ENCODE data around the gene DMAC1. TPM values are rescaled to one million over a fixed set of nuclear protein-coding genes. Genes with fewer than 3 reads are reported as not detected.

DMAC1 gene
- total RNA-seq, 2 donors from 2014 or later = 60.6 to 69.0 TPM

DNA sequence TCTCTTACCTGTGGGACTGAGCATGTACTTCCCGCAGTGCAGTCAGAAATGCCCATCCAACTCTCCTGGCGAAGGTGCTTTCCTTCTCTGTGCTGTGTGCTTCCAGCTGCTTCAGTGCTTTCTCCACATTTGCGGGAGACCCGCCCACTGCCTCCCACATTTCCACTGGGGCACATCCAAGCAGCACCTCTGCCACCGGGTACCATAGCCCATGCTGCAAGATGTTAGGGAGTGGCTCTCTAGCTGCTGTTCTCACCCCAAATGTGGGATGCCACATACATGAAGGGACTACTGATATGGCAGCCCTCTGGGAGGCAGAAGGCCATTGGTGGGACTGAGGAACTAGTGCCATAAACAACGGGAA lies 8.8 kb downstream of the DMAC1 start:
- no peaks in the 10 kb centered on the region for H3K27me3 Mint-ChIP-seq (ENCODE audit: insufficient read depth)
- Histone ChIP-seq H3K27ac (ENCODE audit: low read depth, low read length) (no peak overlapping the region), H3K9ac (ENCODE audit: extremely low read depth, low read length, poor library complexity, severe bottlenecking) (no peak overlapping the region), H3K4me3 (ENCODE audit: low read length) (no peak overlapping the region), H3K36me3 (ENCODE audit: control insufficient read depth, insufficient read depth, low read length) (peaks cover 12% of the 10 kb centered on the region), H3K27me3 (ENCODE audit: control insufficient read depth, insufficient read depth, low read length, poor library complexity, severe bottlenecking) (no peaks in the 10 kb centered on the region), H3K9me3 (ENCODE audit: control insufficient read depth, low read length) (no peaks in the 10 kb centered on the region), H3K4me1 (ENCODE audit: control insufficient read depth, insufficient read depth, low read length) (no peaks in the 10 kb centered on the region)
- TF ChIP-seq, protein P1, sequence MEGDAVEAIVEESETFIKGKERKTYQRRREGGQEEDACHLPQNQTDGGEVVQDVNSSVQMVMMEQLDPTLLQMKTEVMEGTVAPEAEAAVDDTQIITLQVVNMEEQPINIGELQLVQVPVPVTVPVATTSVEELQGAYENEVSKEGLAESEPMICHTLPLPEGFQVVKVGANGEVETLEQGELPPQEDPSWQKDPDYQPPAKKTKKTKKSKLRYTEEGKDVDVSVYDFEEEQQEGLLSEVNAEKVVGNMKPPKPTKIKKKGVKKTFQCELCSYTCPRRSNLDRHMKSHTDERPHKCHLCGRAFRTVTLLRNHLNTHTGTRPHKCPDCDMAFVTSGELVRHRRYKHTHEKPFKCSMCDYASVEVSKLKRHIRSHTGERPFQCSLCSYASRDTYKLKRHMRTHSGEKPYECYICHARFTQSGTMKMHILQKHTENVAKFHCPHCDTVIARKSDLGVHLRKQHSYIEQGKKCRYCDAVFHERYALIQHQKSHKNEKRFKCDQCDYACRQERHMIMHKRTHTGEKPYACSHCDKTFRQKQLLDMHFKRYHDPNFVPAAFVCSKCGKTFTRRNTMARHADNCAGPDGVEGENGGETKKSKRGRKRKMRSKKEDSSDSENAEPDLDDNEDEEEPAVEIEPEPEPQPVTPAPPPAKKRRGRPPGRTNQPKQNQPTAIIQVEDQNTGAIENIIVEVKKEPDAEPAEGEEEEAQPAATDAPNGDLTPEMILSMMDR (conservative IDR thresholded peaks at IDR 0.05) = no peak
- H3K4me3 Mint-ChIP-seq = no peak overlapping the region
- H3K27ac Mint-ChIP-seq = no peak overlapping the region
- no peak for DNase-seq
- peaks cover 6% of the 10 kb centered on the region for H3K36me3 Mint-ChIP-seq (ENCODE audit: low read depth)
- 95 to 100% methylated on average over 3 to 6 of the region's 6 CpGs for WGBS, 2 experiments (ENCODE audit: insufficient coverage in 1 of 2, insufficient read length in 1 of 2)
- no peaks in the 10 kb centered on the region for H3K9me3 Mint-ChIP-seq
- peaks cover 5% of the 10 kb centered on the region for H3K4me1 Mint-ChIP-seq

DNA sequence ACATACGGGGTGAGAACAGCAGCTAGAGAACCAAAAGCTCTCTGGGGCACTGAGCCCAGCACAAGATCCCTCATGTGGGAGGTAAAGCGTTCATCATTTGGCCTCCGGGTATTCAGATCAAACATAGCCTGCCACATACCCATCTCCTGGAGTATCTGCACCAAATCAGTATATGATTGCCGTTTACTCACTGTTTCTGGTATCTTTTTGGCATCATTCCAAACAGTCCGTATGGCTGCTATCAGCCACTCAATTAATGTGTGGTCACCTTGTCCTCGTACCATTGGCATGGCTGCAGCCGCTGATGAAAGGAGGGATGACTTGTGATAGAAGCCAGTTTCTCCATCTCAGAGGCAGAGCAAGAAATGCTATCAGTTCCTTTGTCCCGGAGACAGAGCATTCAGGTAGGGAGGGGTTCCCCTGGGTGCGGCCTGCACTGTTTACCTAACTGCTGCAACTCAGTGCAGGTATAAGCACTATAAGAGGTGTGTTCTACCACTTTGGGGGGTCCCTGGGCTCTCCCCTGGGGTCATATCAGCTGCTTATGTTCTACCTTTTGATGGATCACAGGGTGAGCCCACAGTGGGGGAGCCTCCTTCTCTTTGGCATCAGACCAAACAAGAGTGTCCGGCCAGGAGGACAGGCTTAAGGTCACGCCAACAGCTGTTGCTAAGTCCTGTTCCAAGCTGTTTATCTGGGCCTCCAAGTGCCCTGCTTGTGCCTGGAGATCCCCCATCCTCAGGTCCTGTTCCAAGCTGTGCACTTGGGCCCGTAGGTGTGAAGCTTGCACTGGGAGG lies 9.4 kb downstream of the DMAC1 start:
- peaks cover 5% of the 10 kb centered on the region for H3K27me3 Mint-ChIP-seq (ENCODE audit: insufficient read depth)
- 87 to 88% methylated on average over 9 to 12 of the region's 12 CpGs for WGBS, 2 experiments (ENCODE audit: insufficient coverage in 1 of 2, insufficient read length in 1 of 2)
- Histone ChIP-seq H3K36me3 (ENCODE audit: control insufficient read depth, insufficient read depth, low read length) (peaks cover 6% of the 10 kb centered on the region), H3K4me1 (ENCODE audit: control insufficient read depth, insufficient read depth, low read length) (no peaks in the 10 kb centered on the region), H3K9ac (ENCODE audit: extremely low read depth, low read length, poor library complexity, severe bottlenecking) (no peak overlapping the region), H3K27me3 (ENCODE audit: control insufficient read depth, insufficient read depth, low read length, poor library complexity, severe bottlenecking) (no peaks in the 10 kb centered on the region), H3K4me3 (ENCODE audit: low read length) (no peak overlapping the region), H3K9me3 (ENCODE audit: control insufficient read depth, low read length) (no peaks in the 10 kb centered on the region), H3K27ac (ENCODE audit: low read depth, low read length) (no peak overlapping the region)
- H3K27ac Mint-ChIP-seq = no peak overlapping the region
- no peak for DNase-seq
- H3K9me3 Mint-ChIP-seq = no peaks in the 10 kb centered on the region
- H3K4me3 Mint-ChIP-seq = no peak overlapping the region
- peaks cover 5% of the 10 kb centered on the region for H3K4me1 Mint-ChIP-seq
- peaks cover 6% of the 10 kb centered on the region for H3K36me3 Mint-ChIP-seq (ENCODE audit: low read depth)
- TF ChIP-seq, protein P1 (conservative IDR thresholded peaks at IDR 0.05) = no peak

DNA sequence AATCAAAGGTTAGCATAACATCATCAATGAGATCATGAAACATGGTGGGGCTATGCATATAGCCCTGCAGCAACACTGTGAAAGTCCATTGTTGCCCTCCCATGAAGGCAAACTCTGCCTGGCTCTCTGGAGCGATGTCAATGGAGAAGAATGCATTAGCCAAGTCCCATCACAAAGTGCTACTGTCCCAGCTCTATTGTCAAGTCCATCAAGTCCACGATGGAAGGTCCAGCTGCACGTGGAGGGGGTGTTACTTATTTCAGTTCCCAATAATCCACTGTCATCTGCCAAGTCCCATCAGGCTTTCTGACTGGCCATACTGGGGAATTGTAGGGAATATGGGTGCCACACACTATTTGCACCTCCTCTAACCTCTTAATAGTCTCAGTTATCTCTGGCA lies 10.8 kb downstream of the DMAC1 start:
- WGBS, 2 experiments (ENCODE audit: insufficient coverage in 1 of 2, insufficient read length in 1 of 2) = 89 to 100% methylated on average over 2 to 3 of the region's 3 CpGs
- Mint-ChIP-seq H3K27ac (no peak overlapping the region), H3K4me1 (no peaks in the 10 kb centered on the region), H3K27me3 (ENCODE audit: insufficient read depth) (peaks cover 15% of the 10 kb centered on the region), H3K4me3 (no peak overlapping the region), H3K36me3 (ENCODE audit: low read depth) (peaks cover 2% of the 10 kb centered on the region), H3K9me3 (no peaks in the 10 kb centered on the region)
- no peak overlapping the region for H3K9ac ChIP-seq (ENCODE audit: extremely low read depth, low read length, poor library complexity, severe bottlenecking)
- no peaks in the 10 kb centered on the region for H3K9me3 ChIP-seq (ENCODE audit: control insufficient read depth, low read length)
- no peaks in the 10 kb centered on the region for H3K36me3 ChIP-seq (ENCODE audit: control insufficient read depth, insufficient read depth, low read length)
- H3K27ac ChIP-seq (ENCODE audit: low read depth, low read length) = no peak overlapping the region
- H3K27me3 ChIP-seq (ENCODE audit: control insufficient read depth, insufficient read depth, low read length, poor library complexity, severe bottlenecking) = peaks cover 9% of the 10 kb centered on the region
- no peak overlapping the region for H3K4me3 ChIP-seq (ENCODE audit: low read length)
- no peaks in the 10 kb centered on the region for H3K4me1 ChIP-seq (ENCODE audit: control insufficient read depth, insufficient read depth, low read length)
- DNase-seq = no peak
- TF ChIP-seq, protein P1 (conservative IDR thresholded peaks at IDR 0.05) = no peak
